Measurements from ENCODE around the gene DENND10. TPM values are rescaled to one million over a fixed set of nuclear protein-coding genes. Genes with fewer than 3 reads are reported as not detected.
"Not testable (repeated sequence)": the region's sequence is repeated elsewhere in the genome, so short reads cannot be mapped to it uniquely, and the experiment has no call there.

Gene DENND10
- polyA plus RNA-seq, 1 donor = 62.5 TPM

DNA sequence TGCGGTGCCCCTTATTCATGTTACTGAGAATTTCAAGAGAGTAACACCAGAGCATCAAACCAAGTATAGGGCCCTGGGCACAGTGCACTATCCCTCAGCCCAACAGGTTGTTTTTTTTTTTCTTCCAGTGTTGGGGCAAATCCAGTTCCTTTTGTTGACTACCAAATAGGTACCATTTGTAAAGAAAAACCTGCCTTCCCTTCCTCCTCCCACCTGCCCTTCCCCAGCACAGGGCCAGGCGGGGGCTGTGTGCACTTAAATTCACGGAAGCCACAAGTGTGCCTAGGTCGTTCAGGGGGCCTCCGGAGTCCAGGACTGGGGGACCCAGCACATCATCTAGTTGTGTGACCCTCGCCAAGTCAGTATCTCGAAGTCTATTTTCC is 62.2 kb downstream of the DENND10 start:
- WGBS (ENCODE audit: insufficient coverage, low lambda C conversion rate) = no CpG with 5 or more reads among the region's 7 CpGs

DNA sequence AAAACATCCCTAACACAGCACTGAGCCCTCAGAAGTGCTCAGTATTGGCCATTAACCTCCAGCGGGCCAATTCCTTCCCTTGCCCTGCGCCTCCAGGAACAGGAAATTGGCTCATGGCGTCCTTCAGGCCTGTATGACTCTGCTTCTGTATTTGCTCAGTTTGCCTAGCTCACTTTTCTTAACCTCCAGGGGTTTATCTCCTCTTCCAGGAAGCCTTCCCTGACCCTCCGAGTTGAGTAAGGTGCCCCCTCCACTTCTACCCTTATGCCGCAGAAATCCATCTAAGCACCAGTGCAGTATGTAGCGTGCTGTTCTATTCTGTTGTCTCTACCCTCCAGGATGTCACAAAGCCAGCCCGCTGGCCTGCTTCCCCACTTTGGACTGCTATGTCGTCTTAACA is 62.7 kb downstream of the DENND10 start:
- WGBS (ENCODE audit: insufficient coverage, low lambda C conversion rate) = 48% methylated on average over 3 of the region's 8 CpGs
- Histone ChIP-seq H3K27ac (ENCODE audit: low read length) (no peak overlapping the region), H3K27me3 (ENCODE audit: control insufficient read depth, insufficient read depth, low read length) (no peaks in the 10 kb centered on the region), H3K4me1 (ENCODE audit: control insufficient read depth, insufficient read depth, low read length) (peaks cover 2% of the 10 kb centered on the region), H3K9me3 (ENCODE audit: control insufficient read depth, low read depth, low read length) (no peaks in the 10 kb centered on the region), H3K36me3 (ENCODE audit: control insufficient read depth, insufficient read depth, low read length) (peaks cover 44% of the 10 kb centered on the region), H3K4me3 (ENCODE audit: low read length) (no peak overlapping the region)
- DNase-seq = no peak

More for the DNA sequence above, 62.2 kb downstream of the DENND10 start:
- Histone ChIP-seq H3K36me3 (ENCODE audit: control insufficient read depth, insufficient read depth, low read length) (peaks cover 42% of the 10 kb centered on the region), H3K4me3 (ENCODE audit: low read length) (peak overlapping the region; percentile 96), H3K9me3 (ENCODE audit: control insufficient read depth, low read depth, low read length) (no peaks in the 10 kb centered on the region), H3K27me3 (ENCODE audit: control insufficient read depth, insufficient read depth, low read length) (no peaks in the 10 kb centered on the region), H3K4me1 (ENCODE audit: control insufficient read depth, insufficient read depth, low read length) (peaks cover 2% of the 10 kb centered on the region), H3K27ac (ENCODE audit: low read length) (peak overlapping the region; percentile 83)
- DNase-seq = no peak

DNA sequence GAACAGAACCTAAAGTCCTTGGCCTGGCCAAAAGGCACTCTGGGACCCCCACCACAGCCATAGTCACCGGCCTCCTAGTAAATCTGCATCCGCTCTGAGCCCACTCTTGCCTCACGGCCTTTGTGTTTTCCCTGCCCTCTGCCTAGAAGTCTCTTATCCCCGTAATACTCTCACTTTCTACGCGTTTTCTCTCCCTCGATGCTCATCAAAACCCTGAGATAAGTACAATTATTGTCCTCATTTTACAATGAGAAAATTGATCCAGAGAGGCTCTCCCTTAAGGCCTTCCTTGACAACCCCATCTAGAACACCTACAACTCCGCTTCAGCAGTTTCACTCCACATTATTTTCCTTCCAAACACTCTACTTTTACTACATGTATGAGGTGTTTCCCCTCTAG is 63.1 kb downstream of the DENND10 start:
- DNase-seq = no peak
- Histone ChIP-seq H3K4me3 (ENCODE audit: low read length) (no peak overlapping the region), H3K27ac (ENCODE audit: low read length) (no peak overlapping the region), H3K27me3 (ENCODE audit: control insufficient read depth, insufficient read depth, low read length) (no peaks in the 10 kb centered on the region), H3K36me3 (ENCODE audit: control insufficient read depth, insufficient read depth, low read length) (peaks cover 44% of the 10 kb centered on the region), H3K9me3 (ENCODE audit: control insufficient read depth, low read depth, low read length) (no peaks in the 10 kb centered on the region), H3K4me1 (ENCODE audit: control insufficient read depth, insufficient read depth, low read length) (peaks cover 2% of the 10 kb centered on the region)
- 70% methylated on average over 5 of the region's 8 CpGs for WGBS (ENCODE audit: insufficient coverage, low lambda C conversion rate)

DNA sequence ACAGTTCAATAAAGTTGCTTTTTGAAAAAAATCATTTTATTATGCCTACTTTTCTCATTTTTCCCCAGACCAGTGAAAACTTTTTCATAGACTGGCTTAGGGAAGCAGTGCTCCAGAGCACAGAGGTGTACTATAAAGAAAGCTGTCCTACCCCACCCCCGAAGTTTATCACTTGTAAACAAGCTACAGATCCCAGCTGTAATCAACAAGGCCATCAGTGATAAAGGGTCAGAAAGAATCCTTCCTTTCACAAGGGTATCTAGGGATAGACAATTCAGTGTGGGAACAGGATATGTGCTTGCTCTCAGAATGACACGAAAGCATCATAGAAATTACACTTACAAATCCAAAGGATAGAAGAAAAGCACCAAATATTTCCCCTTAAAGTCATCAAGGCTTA is 70.2 kb downstream of the DENND10 start:
- Histone ChIP-seq H3K9me3 (ENCODE audit: control insufficient read depth, low read depth, low read length) (no peaks in the 10 kb centered on the region), H3K4me3 (ENCODE audit: low read length) (no peak overlapping the region), H3K4me1 (ENCODE audit: control insufficient read depth, insufficient read depth, low read length) (peaks cover 2% of the 10 kb centered on the region), H3K27me3 (ENCODE audit: control insufficient read depth, insufficient read depth, low read length) (no peaks in the 10 kb centered on the region), H3K27ac (ENCODE audit: low read length) (no peak overlapping the region), H3K36me3 (ENCODE audit: control insufficient read depth, insufficient read depth, low read length) (peaks cover 53% of the 10 kb centered on the region)
- DNase-seq = no peak
- WGBS (ENCODE audit: insufficient coverage, low lambda C conversion rate) = no CpG with 5 or more reads among the region's 2 CpGs

DNA sequence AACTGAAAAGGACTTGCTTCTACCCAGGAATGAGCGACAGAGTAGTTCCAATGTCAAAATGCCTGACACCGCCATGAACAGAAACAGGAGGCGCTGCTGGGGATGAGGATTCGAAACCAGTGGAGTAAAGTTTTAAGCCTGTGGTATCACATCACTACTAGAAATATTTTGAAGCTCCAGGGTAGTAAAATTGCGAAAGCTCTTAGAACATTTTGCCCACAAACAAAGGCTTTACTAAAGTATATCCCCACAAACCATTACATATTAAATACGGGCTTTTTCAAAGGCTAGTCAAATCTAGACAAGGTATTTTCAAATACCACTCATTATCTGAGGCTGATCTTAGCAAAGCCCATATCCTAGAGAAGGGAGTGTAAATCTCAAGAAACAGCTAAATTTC is 72.3 kb downstream of the DENND10 start:
- DNase-seq = no peak
- Histone ChIP-seq H3K36me3 (ENCODE audit: control insufficient read depth, insufficient read depth, low read length) (peaks cover 38% of the 10 kb centered on the region), H3K4me3 (ENCODE audit: low read length) (no peak overlapping the region), H3K27me3 (ENCODE audit: control insufficient read depth, insufficient read depth, low read length) (no peaks in the 10 kb centered on the region), H3K27ac (ENCODE audit: low read length) (no peak overlapping the region), H3K4me1 (ENCODE audit: control insufficient read depth, insufficient read depth, low read length) (peaks cover 2% of the 10 kb centered on the region), H3K9me3 (ENCODE audit: control insufficient read depth, low read depth, low read length) (no peaks in the 10 kb centered on the region)
- 100% methylated on average over 2 of the region's 6 CpGs for WGBS (ENCODE audit: insufficient coverage, low lambda C conversion rate)

DNA sequence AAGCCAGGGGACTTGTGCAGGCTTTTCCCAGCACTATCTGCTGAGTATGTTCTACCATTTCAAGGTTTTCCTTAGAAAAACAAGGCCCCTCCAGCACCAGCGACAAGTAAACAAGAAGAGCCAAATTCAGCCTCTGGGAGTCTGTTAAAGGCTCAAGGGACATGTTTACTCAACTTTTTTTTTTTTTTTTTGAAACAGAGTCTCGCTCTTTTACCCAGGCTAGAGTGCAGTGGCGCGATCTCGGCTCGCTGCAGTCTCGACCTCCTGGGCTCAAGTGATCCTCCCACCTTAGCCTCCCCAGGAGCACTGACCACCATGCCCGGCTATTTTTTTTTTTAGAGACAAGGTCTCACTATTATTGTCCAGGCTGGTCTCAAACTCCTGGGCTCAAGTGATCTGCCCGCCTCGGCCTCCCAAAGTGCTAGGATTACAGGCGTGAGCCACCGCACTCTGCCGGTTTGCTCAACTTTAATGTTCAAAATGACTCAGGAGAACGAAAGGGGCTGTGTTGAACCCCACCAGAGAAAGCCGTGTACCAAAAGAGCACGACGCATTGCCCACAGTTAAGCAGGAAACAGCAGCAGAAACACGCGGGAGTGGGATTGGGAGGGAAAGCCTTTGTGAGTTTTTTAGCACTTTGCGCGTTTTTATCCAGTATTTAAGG is 73.9 kb downstream of the DENND10 start:
- no CpG with 5 or more reads among the region's 21 CpGs for WGBS (ENCODE audit: insufficient coverage, low lambda C conversion rate)

DNA sequence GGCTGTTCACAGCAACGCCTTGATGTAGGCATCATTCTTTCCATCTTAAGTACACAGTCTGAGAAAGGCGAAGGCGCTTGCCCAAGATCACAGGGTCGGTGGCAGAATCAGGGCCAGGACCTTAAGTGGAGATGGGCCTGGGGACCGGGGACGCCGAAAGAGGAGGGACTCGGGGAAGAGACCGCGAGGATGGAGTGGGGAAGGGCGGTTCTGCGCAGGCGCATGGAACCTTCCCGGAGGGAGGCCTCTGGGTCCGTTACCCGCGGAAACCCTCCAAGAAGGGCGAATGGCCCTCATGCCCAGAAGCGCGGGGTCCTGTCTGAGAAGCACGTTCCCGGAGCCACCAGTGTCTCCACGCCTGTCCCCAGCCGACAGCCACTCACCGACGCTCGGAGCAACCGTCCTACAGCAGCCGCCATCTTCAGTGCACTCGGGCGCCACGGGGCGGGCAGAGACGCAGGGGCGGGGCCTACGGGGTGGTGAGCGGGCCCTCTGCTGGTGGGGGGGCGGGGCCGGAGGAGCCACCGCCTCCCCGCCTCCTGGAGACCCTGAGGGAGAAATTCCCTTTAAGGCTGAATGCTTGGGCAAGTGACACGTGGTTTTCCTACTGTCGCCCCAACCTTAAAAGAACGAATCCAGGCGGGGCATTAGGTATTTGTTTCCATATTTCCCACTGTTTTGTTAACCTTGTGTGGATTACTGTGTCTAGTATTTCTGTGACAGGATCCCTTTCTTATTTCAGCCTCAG is 74.6 kb downstream of the DENND10 start, which contains the start of gene PRDX3:
Gene PRDX3, minus strand, starts transcription at position 441 of the 748 bp plus-strand sequence. Its CDS starts 22 bp downstream, at position 419.
- Histone ChIP-seq H3K4me1 (ENCODE audit: control insufficient read depth, insufficient read depth, low read length) (peaks cover 2% of the 10 kb centered on the region), H3K9me3 (ENCODE audit: control insufficient read depth, low read depth, low read length) (no peaks in the 10 kb centered on the region), H3K36me3 (ENCODE audit: control insufficient read depth, insufficient read depth, low read length) (peaks cover 17% of the 10 kb centered on the region), H3K27ac (ENCODE audit: low read length) (peak within 1 kb of the TSS; percentile 85), H3K27me3 (ENCODE audit: control insufficient read depth, insufficient read depth, low read length) (no peaks in the 10 kb centered on the region), H3K4me3 (ENCODE audit: low read length) (peak within 1 kb of the TSS; percentile 85)
- peak; percentile 87 to 93 for DNase-seq
- WGBS (ENCODE audit: insufficient coverage, low lambda C conversion rate) = no CpG with 5 or more reads among the region's 45 CpGs

More for the DNA sequence above, 73.9 kb downstream of the DENND10 start:
- no peaks in the 10 kb centered on the region for H3K9me3 ChIP-seq (ENCODE audit: control insufficient read depth, low read depth, low read length)
- peaks cover 2% of the 10 kb centered on the region for H3K4me1 ChIP-seq (ENCODE audit: control insufficient read depth, insufficient read depth, low read length)
- peak overlapping the region; percentile 85 for H3K4me3 ChIP-seq (ENCODE audit: low read length)
- H3K27me3 ChIP-seq (ENCODE audit: control insufficient read depth, insufficient read depth, low read length) = no peaks in the 10 kb centered on the region
- peak overlapping the region; percentile 85 for H3K27ac ChIP-seq (ENCODE audit: low read length)
- H3K36me3 ChIP-seq (ENCODE audit: control insufficient read depth, insufficient read depth, low read length) = peaks cover 22% of the 10 kb centered on the region
- peak in 1 of 2 donors; percentile 13 for DNase-seq

DNA sequence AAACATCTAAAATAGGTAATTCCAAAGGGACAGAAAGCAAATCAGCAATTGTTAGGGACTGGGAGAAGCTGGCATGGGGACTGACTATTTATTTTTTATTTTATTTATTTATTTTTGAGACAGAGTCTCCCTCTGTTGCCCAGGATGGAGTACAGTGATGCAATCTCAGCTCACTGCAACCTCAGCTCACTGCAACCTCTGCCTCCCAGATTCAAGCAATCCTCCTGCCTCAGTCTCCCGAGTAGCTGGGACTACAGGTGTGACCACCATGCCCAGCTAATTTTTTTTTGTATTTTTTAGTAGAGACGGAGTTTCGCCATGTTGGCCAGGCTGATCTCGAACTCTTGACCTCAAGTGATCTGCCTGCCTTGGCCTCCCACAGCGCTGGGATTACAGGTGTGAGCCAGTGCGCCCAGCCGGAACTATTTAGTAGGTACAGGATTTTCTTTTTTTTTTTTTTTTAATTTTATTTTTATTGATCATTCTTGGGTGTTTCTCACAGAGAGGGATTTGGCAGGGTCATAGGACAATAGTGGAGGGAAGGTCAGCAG is 77.0 kb downstream of the DENND10 start:
- H3K27ac ChIP-seq (ENCODE audit: low read length); H3K9me3 ChIP-seq (ENCODE audit: control insufficient read depth, low read depth, low read length); H3K36me3 ChIP-seq (ENCODE audit: control insufficient read depth, insufficient read depth, low read length); H3K27me3 ChIP-seq (ENCODE audit: control insufficient read depth, insufficient read depth, low read length); DNase-seq; H3K4me3 ChIP-seq (ENCODE audit: low read length); H3K4me1 ChIP-seq (ENCODE audit: control insufficient read depth, insufficient read depth, low read length): not testable (repeated sequence)
- no CpG with 5 or more reads among the region's 7 CpGs for WGBS (ENCODE audit: insufficient coverage, low lambda C conversion rate)

DNA sequence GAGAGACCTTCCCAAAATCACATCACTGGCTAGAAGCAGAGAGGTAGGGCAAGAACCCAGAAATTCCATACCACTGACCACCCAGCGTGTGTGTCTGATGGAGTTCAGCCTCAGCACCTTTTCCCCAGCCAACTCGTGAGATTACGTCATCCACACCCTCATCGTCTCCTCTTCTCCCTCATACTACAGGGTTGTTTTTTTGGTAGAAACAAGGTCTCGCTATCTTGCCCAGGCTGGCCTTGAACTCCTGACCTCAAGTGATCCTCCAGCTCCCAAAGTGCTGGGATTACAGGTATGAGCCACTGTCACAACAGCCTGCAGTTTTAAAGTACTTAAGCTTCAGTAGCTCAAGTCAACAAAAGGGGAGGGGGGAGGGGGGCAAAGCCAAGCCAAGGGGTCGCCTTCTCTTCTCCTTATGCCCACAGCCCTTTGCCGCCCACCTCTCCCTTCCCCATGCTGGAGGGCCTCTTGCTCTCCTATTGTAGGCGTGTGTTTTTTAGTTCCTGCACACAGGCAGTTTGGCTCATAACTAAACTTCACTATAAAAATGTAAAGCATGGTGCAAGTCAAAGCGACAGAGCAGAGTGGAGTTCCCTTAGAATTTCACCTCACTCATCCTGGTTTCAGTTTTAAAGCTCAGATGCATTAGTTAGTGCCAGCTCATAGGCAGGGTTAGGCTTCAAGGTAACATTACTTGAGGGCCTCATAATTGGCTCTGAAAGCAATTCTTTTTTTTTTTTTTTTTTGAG is 79.9 kb downstream of the DENND10 start:
- no CpG with 5 or more reads among the region's 9 CpGs for WGBS (ENCODE audit: insufficient coverage, low lambda C conversion rate)
- Histone ChIP-seq H3K9me3 (ENCODE audit: control insufficient read depth, low read depth, low read length) (no peaks in the 10 kb centered on the region), H3K4me3 (ENCODE audit: low read length) (no peak overlapping the region), H3K27me3 (ENCODE audit: control insufficient read depth, insufficient read depth, low read length) (no peaks in the 10 kb centered on the region), H3K36me3 (ENCODE audit: control insufficient read depth, insufficient read depth, low read length) (no peaks in the 10 kb centered on the region), H3K27ac (ENCODE audit: low read length) (no peak overlapping the region), H3K4me1 (ENCODE audit: control insufficient read depth, insufficient read depth, low read length) (no peaks in the 10 kb centered on the region)
- DNase-seq = peak in 1 of 2 donors; percentile 55
